Tibial nerve (tissue), 4 donors: ENCODE data around the gene TRIM39. TPM values are rescaled to one million over a fixed set of nuclear protein-coding genes. Genes with fewer than 3 reads are reported as not detected.

Source experiments
- DNase-seq, 2 donors: peaks; one replicate each; pipeline ENCODE4 v3.0.0-alpha.2; 2019; ENCODE audit warnings: low spot score in 2 of 2
- H3K27ac ChIP-seq, 4 donors: fragments of 200-600 bp; sonication (generic) in 3 of 4; one replicate each; pipeline ENCODE4 v1.5.1; 2017 to 2019; ENCODE audit warnings: mild to moderate bottlenecking in 1 of 4
- H3K27me3 ChIP-seq, 2 donors: fragments of 200-600 bp; sonication (generic) in 1 of 2; one replicate each; pipeline versions ENCODE4 v1.5.1 to v1.6.0; 2017 to 2019
- H3K36me3 ChIP-seq, 3 donors: fragments of 200-600 bp; sonication (generic); one replicate each; pipeline ENCODE4 v1.5.1; 2018 to 2019
- H3K4me1 ChIP-seq, 4 donors: fragments of 200-600 bp; sonication (generic) in 3 of 4; one replicate each; pipeline ENCODE4 v1.5.1; 2017 to 2019
- H3K4me3 ChIP-seq, 4 donors: fragments of 200-600 bp; sonication (generic) in 3 of 4; one replicate each; pipeline ENCODE4 v1.5.1; 2017 to 2019; ENCODE audit warnings: mild to moderate bottlenecking in 1 of 4, moderate library complexity in 1 of 4
- H3K9me3 ChIP-seq, 4 donors: fragments of 200-600 bp; sonication (generic) in 3 of 4; one replicate each; pipeline ENCODE4 v1.5.1; 2017 to 2019
- CTCF ChIP-seq, 5 experiments: fragments of 200-600 bp in 3 of 5; fragments of 450-650 bp in 2 of 5; sonication (generic) in 3 of 5; IDR thresholded peaks; one replicate each; pipeline ENCODE4 v1.5.1; 2016 to 2019; ENCODE audit warnings: antibody characterized with exemption in 5 of 5, mild to moderate bottlenecking in 3 of 5, moderate library complexity in 2 of 5
- EP300 ChIP-seq, 2 donors: sonication (generic); formaldehyde crosslinking; IDR thresholded peaks; one replicate each; pipeline ENCODE4 v1.6.1; 2017; ENCODE audit warnings: antibody characterized with exemption in 2 of 2, mild to moderate bottlenecking in 1 of 2
- POLR2A ChIP-seq, 2 donors: fragments of 450-650 bp; IDR thresholded peaks; one replicate each; pipeline ENCODE4 v1.6.1; 2017; ENCODE audit warnings: antibody characterized with exemption in 2 of 2, mild to moderate bottlenecking in 2 of 2, moderate library complexity in 2 of 2
- WGBS, 2 donors: methylation state at CpG; one replicate each; pipeline ENCODE4 v1.1.5; 2018; 5-methylcytosine and 5-hydroxymethylcytosine counted together
- total RNA-seq, 4 donors: library from RNA; depleted of rRNA; stranded (reverse); fragments of >200 nt; gene quantifications; one replicate each; pipeline ENCODE4 v1.1.0, GENCODE V29; 2016

Gene TRIM39
- total RNA-seq, 4 donors from 2014 or later: 8.1 to 22.2 (median 13.9) TPM

- H3K27ac ChIP-seq: peak overlapping the region; percentile 96 to 99 (median 96)
- no peaks in the 10 kb centered on the region for H3K27me3 ChIP-seq
- TF ChIP-seq EP300 (IDR thresholded peaks at IDR 0.05) (no peak), CTCF (IDR thresholded peaks at IDR 0.05) (no peak), POLR2A (IDR thresholded peaks at IDR 0.05) (no peak)
- no peaks in the 10 kb centered on the region for H3K9me3 ChIP-seq
- DNase-seq: peak in 1 of 2 donors; percentile 28
- H3K4me1 ChIP-seq: peaks cover 0 to 52% (median 20%) of the 10 kb centered on the region in 4 donors
- peak overlapping the region; percentile 82 to 95 (median 88) for H3K4me3 ChIP-seq
- peaks cover 0 to 20% (median 12%) of the 10 kb centered on the region in 3 donors for H3K36me3 ChIP-seq
- WGBS, 2 donors: 0% methylated on average over 28 to 29 of the region's 29 CpGs
Observed at GRCh38 chr6:30325873-30326525, 728 bp upstream of the TRIM39 start.

- Histone ChIP-seq H3K36me3 (peaks cover 0 to 33% (median 12%) of the 10 kb centered on the region in 3 donors), H3K27ac (peak overlapping the region; percentile 96 to 99 (median 96)), H3K4me3 (peak overlapping the region; percentile 82 to 95 (median 88)), H3K4me1 (peaks cover 0 to 39% (median 20%) of the 10 kb centered on the region in 4 donors), H3K9me3 (no peaks in the 10 kb centered on the region), H3K27me3 (no peaks in the 10 kb centered on the region)
- 2% methylated on average over 17 of the region's 17 CpGs for WGBS, 2 donors
- TF ChIP-seq POLR2A (IDR thresholded peaks at IDR 0.05) (no peak), CTCF (IDR thresholded peaks at IDR 0.05) (no peak), EP300 (IDR thresholded peaks at IDR 0.05) (no peak)
- DNase-seq: no peak
Observed at GRCh38 chr6:30327232-30327746, 562 bp downstream of the TRIM39 start.

- Histone ChIP-seq H3K27me3 (no peaks in the 10 kb centered on the region), H3K4me1 (peaks cover 0 to 33% (median 20%) of the 10 kb centered on the region in 4 donors), H3K4me3 (no peak overlapping the region), H3K36me3 (peaks cover 0 to 43% (median 12%) of the 10 kb centered on the region in 3 donors), H3K9me3 (no peaks in the 10 kb centered on the region), H3K27ac (no peak overlapping the region)
- no peak for DNase-seq
- TF ChIP-seq EP300 (IDR thresholded peaks at IDR 0.05) (no peak), POLR2A (IDR thresholded peaks at IDR 0.05) (no peak)
Observed at GRCh38 chr6:30328397-30328796, 1.7 kb downstream of the TRIM39 start.

GRCh38 chr6:30329331-30329730, 2.6 kb downstream of the TRIM39 start:
- Histone ChIP-seq H3K4me1 (peaks cover 0 to 27% (median 18%) of the 10 kb centered on the region in 4 donors), H3K27ac (no peak overlapping the region), H3K4me3 (no peak overlapping the region), H3K9me3 (no peaks in the 10 kb centered on the region), H3K36me3 (peaks cover 0 to 52% (median 12%) of the 10 kb centered on the region in 3 donors), H3K27me3 (no peaks in the 10 kb centered on the region)
- 93% methylated on average over 12 of the region's 12 CpGs for whole genome bisulfite sequencing, 2 donors
- TF ChIP-seq POLR2A (IDR thresholded peaks at IDR 0.05): no peak
- no peak for TF ChIP-seq CTCF (IDR thresholded peaks at IDR 0.05)
- TF ChIP-seq EP300 (IDR thresholded peaks at IDR 0.05): no peak
- DNase-seq: no peak

GRCh38 chr6:30331981-30332380, 5.3 kb downstream of the TRIM39 start:
- 84 to 93% methylated on average over 3 of the region's 3 CpGs for WGBS, 2 donors
- DNase-seq: no peak
- TF ChIP-seq CTCF (IDR thresholded peaks at IDR 0.05) (no peak), POLR2A (IDR thresholded peaks at IDR 0.05) (no peak), EP300 (IDR thresholded peaks at IDR 0.05) (no peak)
- H3K4me1 ChIP-seq: peaks cover 0 to 14% (median 6%) of the 10 kb centered on the region in 4 donors
- H3K9me3 ChIP-seq: no peaks in the 10 kb centered on the region
- no peak overlapping the region for H3K4me3 ChIP-seq
- H3K36me3 ChIP-seq: peaks cover 0 to 79% (median 12%) of the 10 kb centered on the region in 3 donors
- no peak overlapping the region for H3K27ac ChIP-seq
- no peaks in the 10 kb centered on the region for H3K27me3 ChIP-seq
